Fibroblast of skin of right biceps (primary cell): ENCODE data around the gene CTDP1.
"Not testable (repeated sequence)": the region's sequence is repeated elsewhere in the genome, so short reads cannot be mapped to it uniquely, and the experiment has no call there.

Experiments
- DNase-seq: peaks from one replicate; pipeline ENCODE4 v3.0.0-alpha.2; 2013

CTDP1 gene

GRCh38 chr18:79747156-79747845 lies 67.7 kb downstream of the CTDP1 start:
- no peak for DNase-seq

DNA sequence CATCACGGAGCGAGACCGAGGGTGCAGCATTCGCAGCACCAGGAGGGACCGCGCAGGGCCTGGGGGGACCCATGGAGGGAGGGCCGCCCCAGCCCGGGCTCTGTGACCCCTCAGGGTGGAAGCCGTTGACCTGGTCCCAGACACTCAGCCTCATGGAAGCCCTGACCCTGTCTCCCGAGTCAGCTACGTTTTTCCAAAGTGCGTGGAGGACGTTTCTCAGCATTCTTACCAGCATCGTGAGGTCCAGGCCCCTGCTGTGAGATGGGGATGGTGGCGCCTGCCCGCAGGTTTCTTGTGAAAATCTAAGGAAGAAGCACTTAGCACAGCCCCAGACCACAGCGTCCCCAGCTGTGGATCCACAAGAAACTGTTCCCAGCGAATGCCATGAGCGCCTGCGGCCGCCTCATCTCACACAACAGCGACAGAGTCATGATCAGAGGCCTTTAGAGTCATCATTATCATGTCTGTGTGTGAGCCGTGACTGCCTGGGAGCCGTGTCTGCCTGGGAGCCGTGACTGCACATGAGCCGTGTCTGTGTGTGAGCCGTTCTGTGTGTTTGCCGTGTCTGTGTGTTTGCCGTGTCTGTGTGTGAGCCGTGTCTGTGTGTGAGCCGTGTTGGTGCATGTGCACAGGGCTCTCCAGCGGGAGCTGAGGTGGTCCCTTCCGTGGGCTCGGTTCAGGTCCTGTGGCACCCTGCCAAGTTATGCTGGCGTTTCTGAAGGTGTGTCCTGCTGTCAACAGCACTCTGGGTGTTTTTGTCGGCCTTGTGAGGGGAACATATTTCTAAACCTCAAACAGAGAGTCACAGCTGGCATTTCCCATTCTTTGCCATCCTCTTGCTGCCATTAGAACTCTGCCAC lies 68.9 kb downstream of the CTDP1 start:
- no peak for DNase-seq

GRCh38 chr18:79749251-79750191 lies 69.9 kb downstream of the CTDP1 start:
- peak; percentile 42 for DNase-seq

DNA sequence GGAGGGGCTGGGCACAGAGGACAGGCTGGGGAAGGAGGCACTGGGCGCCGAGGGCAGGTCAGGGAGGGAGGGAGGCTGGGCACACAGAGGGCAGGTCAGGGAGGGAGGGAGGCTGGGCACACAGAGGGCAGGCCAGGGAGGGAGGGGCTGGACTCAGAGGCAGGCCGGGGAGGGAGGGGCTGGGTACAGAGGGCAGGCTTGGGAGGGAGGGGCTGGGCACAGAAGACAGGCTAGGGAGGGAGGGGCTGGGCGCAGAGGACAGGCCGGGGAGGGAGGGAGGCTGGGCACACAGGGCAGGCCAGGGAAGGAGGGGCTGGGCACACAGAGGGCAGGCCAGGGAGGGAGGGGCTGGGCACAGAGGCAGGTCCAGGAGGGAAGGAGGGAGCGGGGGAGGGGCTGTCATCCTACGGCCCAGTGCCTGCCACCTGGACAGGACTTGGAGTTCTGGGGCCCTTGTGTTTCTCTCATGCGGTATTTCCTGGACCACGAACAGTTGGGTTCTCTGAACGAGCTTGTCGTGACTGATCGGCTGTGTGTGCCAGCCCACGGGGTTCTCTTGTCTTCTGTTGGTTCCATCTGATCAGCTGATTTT lies 71.5 kb downstream of the CTDP1 start:
- no peak for DNase-seq

DNA sequence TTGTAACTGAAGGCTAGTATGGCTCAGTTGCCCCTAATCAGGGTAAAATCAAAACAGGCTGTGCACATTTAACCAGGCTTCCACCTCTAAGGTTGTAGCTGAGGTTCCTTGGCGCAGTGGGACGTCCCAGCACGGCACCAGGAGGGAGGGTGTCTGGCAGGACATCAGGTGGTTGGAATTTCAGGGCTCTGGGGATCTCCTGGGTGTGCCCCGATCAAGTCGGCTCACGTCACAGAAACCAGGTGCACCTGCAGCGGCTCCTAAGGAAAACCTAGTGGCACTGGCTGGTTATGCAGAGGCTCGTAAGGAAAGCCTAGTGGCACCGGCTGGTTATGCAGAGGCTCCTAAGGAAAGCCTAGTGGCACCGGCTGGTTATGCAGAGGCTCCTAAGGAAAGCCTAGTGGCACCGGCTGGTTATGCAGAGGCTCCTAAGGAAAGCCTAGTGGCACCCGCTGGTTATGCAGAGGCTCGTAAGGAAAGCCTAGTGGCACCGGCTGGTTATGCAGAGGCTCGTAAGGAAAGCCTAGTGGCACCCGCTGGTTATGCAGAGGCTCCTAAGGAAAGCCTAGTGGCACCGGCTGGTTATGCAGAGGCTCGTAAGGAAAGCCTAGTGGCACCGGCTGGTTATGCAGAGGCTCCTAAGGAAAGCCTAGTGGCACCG lies 72.4 kb downstream of the CTDP1 start:
- not testable (repeated sequence) for DNase-seq

GRCh38 chr18:79752946-79753345 lies 73.3 kb downstream of the CTDP1 start:
- DNase-seq, result not testable (repeated sequence)

DNA sequence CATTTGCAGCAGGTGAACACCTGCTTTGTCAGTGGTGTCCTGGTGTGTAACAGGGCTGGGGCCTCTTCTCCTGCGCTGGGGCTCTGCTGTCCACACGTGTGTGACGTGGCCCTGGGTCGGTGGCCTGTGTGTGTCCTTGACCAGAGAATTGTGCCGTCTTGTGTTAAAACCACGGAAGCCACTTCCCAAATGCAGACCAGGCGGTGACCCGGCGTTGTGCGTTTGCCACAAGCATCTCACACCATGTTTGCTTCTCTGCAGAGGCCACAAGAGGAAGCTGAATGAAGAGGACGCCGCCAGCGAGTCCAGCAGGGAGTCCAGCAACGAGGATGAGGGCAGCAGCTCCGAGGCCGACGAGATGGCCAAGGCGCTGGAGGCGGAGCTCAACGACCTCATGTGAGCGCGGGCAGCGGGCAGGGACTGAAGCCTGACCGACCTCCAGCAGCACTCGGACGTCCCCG lies 73.8 kb downstream of the CTDP1 start:
- DNase-seq, result no peak

GRCh38 chr18:79754022-79754761 lies 74.6 kb downstream of the CTDP1 start:
- no peak for DNase-seq

DNA sequence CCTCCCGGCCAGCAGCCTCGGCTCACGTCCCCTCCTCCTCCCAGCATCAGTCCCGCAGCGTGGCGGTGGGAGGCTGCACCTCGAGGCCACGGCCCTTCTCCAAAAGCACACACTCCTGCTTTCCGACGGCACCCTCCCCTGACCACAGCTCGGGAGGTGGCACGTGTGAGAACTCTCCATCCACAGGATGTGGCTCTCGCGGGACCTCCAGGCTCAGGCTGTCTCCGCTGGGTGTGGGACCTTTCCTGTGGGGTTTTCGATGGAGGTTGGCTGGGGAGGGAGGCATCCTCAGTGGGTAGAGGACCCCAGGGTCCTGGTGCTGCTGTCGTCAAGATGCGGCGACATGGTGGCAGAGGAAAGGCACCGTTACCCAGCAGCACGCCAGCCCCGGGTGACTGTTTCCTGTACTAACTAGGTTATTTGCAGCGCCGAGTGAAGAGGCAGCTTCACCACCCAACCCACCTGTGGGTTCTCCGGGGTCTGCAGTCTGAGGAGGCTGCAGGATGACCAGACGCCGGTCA lies 75.3 kb downstream of the CTDP1 start:
- DNase-seq, result no peak

DNA sequence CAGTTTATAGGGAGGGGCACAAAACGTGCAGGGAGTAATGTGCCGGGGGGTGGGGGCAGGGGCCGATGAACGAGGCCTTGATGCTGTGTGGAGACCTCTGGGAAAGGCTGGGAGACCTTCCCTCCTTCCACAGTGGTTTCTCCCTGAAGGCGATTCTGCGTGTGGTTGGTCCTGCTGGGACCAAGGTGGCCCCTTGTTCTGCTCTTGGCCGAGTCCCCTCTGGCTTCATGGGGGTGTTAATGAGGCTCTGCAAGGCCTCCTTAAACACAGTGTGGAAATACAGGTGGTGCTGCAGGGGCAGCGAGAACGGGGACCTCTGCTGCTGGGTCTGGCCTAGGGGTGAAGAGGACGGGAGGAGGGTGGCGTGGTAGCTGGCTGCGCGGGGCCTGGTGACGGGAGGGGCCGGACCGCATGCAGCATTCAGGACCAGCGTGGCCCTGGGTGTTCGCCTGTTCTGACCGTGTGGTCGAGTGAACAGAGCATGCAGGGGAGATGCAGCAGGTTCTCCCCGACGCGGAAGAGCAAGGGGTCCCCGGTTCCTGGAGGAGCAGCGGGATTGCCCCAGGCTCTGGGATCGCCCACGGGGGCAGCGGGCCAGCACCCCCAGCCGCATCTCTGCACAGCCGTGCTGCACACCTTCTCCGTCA lies 76.0 kb downstream of the CTDP1 start:
- no peak for DNase-seq

DNA sequence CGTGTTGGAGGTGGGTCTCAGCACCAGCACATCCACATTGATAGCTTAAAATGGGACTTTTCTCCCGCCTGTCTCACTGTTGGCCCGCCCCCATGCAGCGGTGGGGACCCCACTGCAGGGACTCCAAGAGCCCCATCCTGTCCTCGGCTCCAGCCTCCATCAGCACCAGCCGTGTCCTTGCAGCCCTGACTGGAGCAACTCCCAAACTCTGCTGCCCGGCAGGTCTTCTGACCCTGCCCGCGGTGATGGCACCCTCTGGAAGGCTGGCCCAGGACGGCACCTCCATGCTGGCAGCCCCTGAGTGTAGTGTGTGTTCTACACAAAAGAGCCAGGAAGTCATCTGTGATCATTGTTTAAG lies 76.5 kb downstream of the CTDP1 start:
- no peak for DNase-seq

DNA sequence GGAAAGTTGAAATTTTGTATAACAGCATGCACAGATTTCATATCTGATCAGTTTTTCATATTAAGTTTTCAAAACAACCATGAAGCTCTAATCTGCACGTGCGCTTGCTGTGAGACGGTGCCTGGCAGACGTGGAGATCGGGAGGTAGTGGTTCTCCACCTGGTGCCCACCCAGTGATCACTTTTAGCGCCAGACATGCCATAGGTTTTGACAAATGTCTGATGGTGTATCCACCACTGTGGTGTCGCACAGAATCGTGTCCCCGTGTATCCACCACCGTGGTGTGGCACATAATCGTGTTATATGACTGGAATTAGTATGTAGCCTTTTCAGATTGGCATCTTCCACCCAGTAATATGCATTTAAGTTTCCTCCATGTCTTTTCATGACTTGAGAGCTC lies 77.2 kb downstream of the CTDP1 start:
- no peak for DNase-seq

DNA sequence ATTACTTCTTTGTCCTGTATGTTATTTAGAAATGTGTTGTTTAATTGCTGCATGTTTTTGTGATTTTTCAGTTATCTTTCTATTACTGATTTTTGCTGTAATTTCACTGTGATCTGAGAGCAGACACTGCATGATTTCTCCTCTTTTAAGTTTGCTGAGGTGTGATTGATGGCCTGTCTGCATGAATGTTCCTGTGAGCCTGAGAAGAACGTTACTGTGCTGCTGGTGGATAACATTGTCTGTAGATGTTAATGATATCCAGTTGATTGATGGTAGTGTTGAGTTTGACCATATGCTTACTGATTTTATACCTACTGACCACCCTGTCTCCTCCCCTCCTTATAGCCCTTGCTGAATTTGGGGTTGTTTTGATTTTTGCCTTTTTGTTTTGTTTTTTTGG lies 80.7 kb downstream of the CTDP1 start:
- no peak for DNase-seq

DNA sequence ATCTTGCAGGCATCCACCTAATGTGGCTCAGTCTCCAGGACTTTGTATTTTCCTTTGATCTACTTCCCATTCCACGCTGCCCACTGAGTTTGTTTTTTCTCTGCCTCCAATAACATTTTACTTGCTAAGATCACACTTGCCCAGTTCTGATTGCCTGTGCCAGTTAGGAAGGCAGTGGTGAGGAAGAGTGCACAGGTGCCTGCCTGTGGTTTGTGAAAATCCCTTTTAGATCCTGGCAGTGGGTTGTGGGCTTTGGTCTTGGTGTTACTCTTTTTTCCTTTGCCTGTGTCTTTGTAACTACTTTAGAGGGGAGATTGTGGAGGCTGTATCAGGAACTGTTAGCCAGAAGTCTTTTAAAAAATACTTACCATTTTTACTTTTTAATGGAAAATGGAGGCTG lies 81.3 kb downstream of the CTDP1 start:
- no peak for DNase-seq

GRCh38 chr18:79763407-79763806 lies 83.8 kb downstream of the CTDP1 start:
- DNase-seq, result no peak

DNA sequence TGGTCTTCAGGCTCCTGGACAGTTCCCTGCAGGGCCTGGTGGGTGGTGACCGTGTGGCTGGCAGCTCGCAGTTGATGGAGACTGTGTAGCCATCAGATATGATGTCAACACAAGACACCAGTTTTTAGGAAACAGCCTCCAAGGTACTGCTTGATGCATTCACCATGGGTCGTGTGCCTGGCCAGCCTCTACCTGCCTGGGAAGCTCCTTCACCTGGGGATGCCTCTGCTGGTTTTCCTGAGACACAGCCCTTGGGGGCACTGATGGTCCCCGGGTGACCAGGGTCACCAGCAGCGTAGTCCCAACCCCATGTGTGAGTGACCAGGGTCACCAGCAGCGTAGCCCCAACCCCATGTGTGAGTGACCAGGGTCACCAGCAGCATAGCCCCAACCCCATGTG lies 84.5 kb downstream of the CTDP1 start:
- no peak for DNase-seq

DNA sequence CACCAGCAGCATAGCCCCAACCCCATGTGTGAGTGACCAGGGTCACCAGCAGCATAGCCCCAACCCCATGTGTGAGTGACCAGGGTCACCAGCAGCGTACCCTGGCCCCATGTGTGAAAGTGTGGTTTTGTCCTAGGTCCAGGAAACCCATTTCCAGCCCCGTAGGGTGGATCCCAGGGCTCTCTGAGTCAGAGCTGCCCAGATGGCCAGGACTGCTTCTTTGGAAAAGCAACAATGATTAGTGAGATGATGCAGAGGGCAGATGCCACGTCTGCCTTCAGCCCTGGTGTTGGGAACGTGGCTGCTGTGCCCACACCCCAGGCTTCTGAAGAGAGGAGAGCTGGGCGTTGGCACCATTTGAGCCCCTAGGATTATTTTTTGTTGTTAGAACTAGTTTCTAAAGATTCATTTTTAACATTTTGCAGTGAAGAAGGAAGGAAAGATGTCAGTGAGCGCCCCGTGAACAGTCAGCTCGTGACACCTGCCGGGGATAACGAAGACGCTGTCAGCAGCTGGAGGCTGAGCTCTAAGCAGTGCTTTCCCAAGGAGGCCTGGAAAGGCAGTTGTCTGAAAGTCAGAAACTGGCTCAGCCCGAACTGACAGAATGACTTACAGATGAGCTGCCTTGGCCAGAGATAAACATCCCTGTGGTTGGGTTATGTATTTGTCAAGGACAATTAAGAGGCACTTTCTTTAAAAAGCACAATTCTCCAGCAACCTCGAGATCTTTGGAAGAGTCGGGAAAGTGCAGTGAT lies 86.1 kb downstream of the CTDP1 start:
- DNase-seq, result no peak

GRCh38 chr18:79766308-79766707 lies 86.7 kb downstream of the CTDP1 start:
- no peak for DNase-seq

GRCh38 chr18:79768745-79769144 lies 89.1 kb downstream of the CTDP1 start:
- DNase-seq, result no peak
